Cortex of kidney (tissue), 1 donor: Measurements from ENCODE around the gene TBC1D3B.
"Not testable (repeated sequence)": the region's sequence is repeated elsewhere in the genome, so short reads cannot be mapped to it uniquely, and the experiment has no call there.

Experiments used
- DNase-seq: peaks from one replicate; lab custom pipeline; 2025; lab: John Stamatoyannopoulos, UW

Gene TBC1D3B

DNA sequence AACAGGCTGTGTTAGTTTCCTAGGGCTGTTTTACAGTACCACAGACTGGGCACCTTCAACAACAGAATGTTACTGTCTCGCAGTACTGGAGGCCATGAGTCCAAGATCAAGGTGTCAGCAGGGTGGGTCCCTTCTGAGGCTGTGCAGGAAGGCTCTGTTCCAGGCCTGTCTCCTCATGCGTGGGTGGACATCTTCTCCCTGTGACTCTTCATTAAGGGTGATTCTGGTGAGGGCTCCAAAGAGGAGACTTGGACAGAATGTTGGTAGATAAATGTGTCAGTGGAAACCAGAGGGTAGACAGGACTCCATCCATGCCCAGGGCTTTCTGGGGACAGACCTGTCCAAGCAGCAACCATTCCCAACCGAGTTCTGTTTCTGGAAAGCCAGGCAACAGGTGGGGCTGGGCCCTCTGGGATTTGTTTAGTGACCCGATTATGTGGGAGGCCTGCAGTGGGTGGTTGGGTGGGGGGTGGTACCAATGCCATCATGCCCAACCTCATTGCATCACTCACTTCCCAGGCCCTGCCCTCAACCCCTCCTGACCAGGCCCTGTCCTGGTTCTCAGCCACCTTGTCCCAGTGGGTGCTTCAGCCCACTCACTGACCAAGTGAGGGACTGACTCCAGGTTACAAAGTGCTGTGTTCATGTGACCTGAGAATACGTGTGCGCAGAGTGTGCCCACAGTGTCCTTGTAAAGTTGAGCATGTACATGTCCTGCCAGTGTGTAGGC, 5.2 kb upstream of the TBC1D3B start:
- not testable (repeated sequence) for DNase-seq

DNA sequence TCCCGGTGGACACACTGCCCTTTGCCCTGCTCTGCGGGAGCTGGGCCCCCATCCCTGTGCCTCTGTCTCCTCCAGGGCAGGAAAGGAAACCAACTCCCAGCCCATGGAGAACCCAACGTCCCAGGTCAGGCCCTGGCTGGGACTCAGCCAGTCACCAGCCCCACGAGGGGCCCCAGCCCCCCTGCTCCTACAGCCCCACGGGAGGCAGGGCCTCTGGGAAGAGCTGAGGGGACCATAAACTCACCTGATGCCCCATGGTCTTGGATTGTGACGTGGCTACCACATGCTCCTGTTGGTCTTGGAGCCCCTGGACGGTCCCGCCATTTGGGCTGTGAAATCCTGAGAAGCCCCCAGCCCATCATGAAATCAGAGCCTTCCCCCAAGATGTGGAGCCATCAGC, 7.6 kb downstream of the TBC1D3B start:
- DNase-seq: not testable (repeated sequence)

DNA sequence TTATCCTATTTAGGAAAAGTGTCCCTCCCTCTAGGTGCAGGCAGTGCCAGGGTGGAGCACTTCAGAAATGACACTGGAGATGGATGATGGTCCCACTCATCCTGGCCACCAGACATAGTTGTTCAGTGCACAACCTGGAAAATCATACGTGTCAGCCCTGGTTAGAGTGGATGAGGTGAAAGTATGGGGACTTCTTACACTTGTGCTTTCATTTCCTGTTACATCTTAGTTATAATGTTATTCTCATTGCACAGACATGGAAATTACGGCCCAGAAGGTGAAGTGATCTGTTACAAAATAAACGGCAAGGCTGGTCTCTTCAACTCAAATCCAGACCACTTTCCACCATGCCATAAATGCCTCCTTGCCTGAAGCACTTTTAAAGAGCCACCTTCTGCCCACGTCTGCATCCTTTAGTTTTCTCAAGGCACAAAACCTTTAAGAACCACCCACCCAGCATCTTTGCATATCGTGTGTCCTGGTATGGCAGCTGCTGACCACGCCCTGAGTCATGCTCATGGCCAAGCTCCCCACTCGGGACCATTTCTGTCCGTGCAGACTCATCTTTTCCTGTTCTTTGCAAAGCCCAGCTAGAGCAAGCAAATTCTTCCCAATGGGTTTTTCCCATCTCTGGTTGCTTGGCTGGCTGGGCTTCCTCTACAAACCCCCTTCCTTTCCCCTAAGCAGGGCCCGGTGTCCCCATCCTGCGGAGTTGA, 22.4 kb downstream of the TBC1D3B start:
- DNase-seq: no peak

GRCh38 chr17:36152639-36153120, 23.8 kb downstream of the TBC1D3B start:
- DNase-seq: no peak

DNA sequence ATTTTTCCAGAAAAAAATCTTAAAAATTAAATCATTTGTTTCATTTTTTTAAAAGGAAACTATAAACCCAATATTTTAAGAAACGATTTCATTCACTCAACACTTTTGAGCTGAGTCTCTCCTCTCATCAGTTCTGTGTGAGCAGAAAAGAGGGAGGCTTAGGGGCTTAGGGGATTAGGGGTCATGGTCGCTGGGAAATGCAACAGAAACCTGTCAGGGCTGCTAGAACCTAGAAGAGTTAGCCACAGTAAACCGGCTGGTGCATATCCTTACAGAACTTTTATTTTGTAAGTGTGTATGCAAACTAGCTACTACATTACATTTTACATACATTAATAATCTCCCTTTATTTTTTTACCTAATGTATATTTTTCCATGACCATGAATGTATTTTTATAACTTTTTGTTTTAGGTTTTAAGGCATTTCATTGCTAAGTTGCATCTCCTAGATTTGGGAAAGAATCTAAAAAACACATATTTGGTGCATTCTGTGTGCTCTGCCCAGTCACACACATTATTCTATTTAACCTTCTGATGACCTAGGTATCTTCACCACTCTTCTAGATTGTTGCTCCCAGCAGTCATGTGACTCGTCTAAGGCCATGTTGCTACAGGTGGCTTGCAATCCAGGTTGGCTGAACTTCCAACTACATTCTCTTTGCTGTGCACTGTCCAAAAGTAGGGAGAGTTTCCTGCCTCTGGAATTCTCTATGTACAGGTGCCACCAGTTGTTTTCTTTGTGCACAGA, 24.4 kb downstream of the TBC1D3B start:
- no peak for DNase-seq

DNA sequence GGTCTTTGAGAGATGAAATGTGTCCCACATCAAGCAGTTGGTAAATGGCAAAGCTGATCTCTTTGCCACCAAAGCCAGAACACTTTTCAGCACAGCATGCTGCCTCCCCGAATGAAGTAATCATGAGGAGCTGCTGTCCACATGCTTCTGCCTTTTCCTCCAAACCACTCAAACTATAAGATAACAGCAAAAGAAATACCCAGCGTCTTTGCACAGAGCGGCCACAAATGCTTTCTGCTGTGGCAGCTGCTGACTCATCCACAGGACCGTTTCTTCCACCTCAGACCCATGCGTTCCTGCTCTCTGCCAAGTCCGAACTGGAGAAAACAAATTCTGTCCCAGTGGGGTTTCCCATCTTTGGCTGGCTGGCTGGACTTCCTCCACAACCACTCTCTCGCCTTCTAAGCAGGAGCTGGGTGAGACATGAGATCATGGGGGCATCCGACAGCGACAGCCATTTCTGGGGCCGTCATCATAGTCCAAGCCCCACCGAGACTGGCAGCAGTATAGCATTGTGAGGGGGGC, 27.1 kb downstream of the TBC1D3B start:
- no peak for DNase-seq

DNA sequence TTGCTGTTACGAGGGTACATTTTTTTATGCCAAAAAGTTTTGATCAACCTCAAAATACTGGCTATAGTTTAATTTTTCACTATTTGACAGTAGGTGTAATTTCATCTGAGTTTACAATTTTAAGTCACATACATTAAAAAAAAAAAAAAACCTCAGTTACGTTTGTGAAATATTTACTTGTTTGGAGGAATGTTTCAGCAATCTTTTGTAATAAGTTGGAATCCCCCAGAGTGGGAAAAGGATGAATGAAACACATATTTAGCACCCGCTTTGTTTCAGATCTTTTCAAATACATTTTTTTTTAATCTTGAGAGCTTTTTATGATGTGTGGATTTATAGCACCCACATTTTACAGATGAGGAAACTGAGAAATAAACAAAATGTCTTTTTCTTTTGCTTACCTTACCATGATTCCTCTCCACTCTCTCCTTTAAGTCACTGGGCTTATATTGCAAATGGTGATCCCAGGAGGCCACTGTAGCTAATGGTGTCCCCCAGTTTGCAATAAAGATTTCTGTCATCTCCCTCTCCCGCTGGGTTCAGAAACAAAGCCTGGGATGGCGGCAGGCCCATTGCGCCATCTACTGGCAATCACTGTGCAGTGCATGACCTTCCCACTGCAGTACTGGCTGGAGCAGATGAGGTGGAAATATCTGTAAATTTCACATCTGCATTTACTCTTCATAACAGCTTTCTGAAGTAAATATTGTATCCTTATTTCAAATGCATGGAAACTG, 27.7 kb downstream of the TBC1D3B start:
- no peak for DNase-seq

DNA sequence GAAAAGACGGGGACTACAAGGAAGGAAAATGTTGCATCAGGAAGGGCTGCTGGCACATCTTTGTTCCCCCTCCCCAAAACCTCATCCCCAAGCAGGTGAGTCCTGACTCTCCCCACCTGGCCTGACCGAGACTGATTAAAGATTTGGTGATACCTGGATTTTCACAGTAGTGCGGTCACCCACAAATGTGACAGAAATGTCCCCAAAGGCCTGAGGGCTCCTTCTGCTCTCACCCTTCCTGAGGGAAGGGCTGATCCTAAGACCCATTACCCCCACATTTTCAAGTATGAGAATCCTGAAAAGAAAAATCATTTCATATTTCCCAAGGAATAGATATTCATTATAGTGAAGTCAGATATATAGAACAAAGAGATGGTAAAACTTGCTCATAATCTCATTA, 28.8 kb downstream of the TBC1D3B start:
- DNase-seq: no peak

- DNase-seq: no peak
Observed at GRCh38 chr17:36144981-36145729, 31.3 kb downstream of the TBC1D3B start.

DNA sequence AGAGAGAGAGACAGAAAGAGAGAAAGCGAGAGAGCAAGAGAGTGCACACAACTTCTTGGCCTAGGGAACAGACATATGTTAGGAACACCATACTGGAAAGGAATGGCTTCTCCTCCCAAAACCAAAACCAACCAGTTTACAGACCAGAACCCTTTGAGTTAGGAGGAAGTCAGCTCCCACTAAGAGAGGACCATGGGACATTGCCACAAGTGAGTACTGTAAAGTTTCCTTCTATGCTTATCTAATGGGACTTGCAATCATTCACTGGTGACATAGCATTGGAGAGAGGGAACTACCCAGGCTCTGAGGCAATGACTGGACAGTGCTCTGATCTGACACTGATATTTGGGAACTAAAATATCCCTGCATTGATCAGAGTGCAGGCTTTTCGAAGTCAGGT, 32.4 kb downstream of the TBC1D3B start:
- no peak for DNase-seq

- DNase-seq: no peak
Observed at GRCh38 chr17:36142806-36143205, 33.6 kb downstream of the TBC1D3B start.

- DNase-seq: no peak
Observed at GRCh38 chr17:36142235-36142634, 34.2 kb downstream of the TBC1D3B start.

GRCh38 chr17:36136439-36136838, 40.0 kb downstream of the TBC1D3B start:
- no peak for DNase-seq

DNA sequence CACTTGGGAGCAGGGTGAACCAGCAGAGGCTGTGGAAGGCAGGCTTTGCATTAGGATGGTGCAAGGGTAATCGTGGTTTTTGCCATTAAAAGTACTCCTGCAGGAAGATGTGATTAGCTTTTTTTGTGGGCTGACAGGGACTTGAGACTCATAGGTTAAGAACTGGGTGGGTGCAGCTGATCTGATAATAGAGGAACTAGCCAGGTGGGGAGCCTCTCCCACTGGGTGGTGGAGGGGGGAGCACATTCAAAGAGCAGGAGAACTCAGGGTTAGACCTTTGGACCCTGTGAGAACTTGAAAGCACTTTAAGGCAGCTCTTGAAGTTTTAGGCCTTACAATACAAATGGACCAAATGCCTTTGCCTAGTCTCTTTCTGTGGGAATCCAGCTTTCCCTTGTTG, 40.4 kb downstream of the TBC1D3B start:
- no peak for DNase-seq

- no peak for DNase-seq
Observed at GRCh38 chr17:36135465-36135864, 41.0 kb downstream of the TBC1D3B start.

DNA sequence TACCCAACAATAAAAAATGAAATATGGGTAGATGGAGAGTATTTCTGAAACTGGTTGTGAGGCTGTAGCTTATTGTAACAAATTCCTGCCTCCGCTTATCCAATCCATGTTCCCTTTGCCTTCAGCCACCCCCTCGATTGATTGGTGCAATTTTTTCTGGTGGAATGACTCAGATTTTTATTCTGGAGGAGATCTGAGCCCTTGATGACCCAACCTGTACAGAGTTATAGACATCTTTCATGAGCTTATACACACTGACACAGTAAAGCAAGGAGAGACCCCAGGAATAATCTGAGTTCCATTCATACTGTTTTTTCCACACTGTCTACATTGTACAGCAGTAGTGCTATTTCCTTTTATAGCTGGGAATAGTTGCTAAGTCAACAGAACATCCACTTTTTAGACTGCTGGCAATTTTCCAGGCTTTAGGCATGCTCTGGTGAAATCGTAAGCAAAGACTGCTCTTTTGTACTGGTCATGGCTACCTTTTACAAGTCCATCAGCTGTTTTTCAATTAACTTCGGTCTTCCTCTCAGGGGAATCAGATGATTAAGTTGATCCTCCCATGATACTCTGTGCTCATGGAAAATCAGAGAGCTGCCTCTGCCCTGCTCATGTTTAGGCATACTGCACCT, 42.7 kb downstream of the TBC1D3B start:
- no peak for DNase-seq

DNA sequence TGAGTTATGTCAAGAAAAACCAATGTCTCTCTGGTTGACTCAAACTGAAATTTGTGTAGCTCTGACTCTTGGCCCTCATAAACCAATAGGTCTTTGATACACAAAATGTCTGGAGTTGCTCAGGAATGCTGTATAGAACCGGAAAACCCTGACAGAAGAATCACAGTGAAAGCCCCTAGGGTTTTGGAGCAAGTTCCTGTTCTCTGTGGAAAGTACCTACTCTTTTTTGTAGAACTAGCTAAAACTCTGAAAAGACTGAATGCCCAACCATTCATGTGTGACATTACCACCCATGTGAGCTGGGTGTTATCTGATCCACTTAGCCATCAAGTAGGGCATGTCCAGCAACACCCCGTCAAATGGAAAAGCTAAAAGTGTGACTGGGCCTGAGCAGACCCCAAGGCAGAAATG, 44.0 kb downstream of the TBC1D3B start:
- DNase-seq: no peak

GRCh38 chr17:36131931-36132330, 44.5 kb downstream of the TBC1D3B start:
- no peak for DNase-seq

GRCh38 chr17:36131421-36131820, 45.0 kb downstream of the TBC1D3B start:
- no peak for DNase-seq

GRCh38 chr17:36130346-36130745, 46.1 kb downstream of the TBC1D3B start:
- no peak for DNase-seq

GRCh38 chr17:36129616-36130015, 46.8 kb downstream of the TBC1D3B start:
- no peak for DNase-seq
